DND-41 (cell line): ENCODE measurements around the gene EDAR.

Source experiments
- ATAC-seq: fragments of 200-7000 bp; cut with Tn5 transposase; 3 replicates; pipeline ENCODE4 v1.9.1; 2021; ENCODE audit warnings: low read depth; ENCODE audit not compliant: insufficient read depth
- DNase-seq: peaks from one replicate; pipeline ENCODE4 v3.0.0-alpha.2; 2020
- H2AFZ ChIP-seq: 2 replicates; pipeline ENCODE4 v1.6.0; 2012; ENCODE audit warnings: low read depth, low read length
- H3K27ac ChIP-seq: 2 replicates; pipeline ENCODE4 v1.5.1; 2012; ENCODE audit warnings: low read length, inconsistent platforms
- H3K27me3 ChIP-seq: fragments of 200-600 bp; sonication (generic); 2 replicates; pipeline ENCODE4 v1.6.0; 2012; ENCODE audit warnings: low read length, mild to moderate bottlenecking, inconsistent platforms; ENCODE audit not compliant: insufficient read depth, poor library complexity
- H3K36me3 ChIP-seq: 2 replicates; pipeline ENCODE4 v1.5.1; 2012; ENCODE audit warnings: low read length, inconsistent platforms; ENCODE audit not compliant: insufficient read depth
- H3K4me1 ChIP-seq: 2 replicates; pipeline ENCODE4 v1.5.1; 2012; ENCODE audit warnings: mild to moderate bottlenecking, low read length; ENCODE audit not compliant: insufficient read depth
- H3K4me2 ChIP-seq: 2 replicates; pipeline ENCODE4 v1.6.0; 2012; ENCODE audit warnings: mild to moderate bottlenecking, moderate library complexity, low read length, inconsistent platforms; ENCODE audit not compliant: insufficient read depth
- H3K4me3 ChIP-seq, 2 experiments: fragments of 200-600 bp in 1 of 2; shearing (Covaris generic) in 1 of 2; 2 replicates each; pipeline ENCODE4 v1.5.1; 2012 to 2016; ENCODE audit warnings: inconsistent platforms in 2 of 2, low read length in 2 of 2, mild to moderate bottlenecking in 2 of 2, low read depth in 1 of 2, moderate library complexity in 1 of 2
- H3K79me2 ChIP-seq: 2 replicates; pipeline ENCODE4 v1.6.0; 2012; ENCODE audit warnings: low read length, inconsistent platforms; ENCODE audit not compliant: insufficient read depth
- H3K9ac ChIP-seq: 2 replicates; pipeline ENCODE4 v1.6.0; 2012; ENCODE audit warnings: low read depth, mild to moderate bottlenecking, inconsistent platforms, low read length, moderate library complexity
- H3K9me3 ChIP-seq: 2 replicates; pipeline ENCODE4 v1.5.1; 2012; ENCODE audit warnings: low read length, moderate library complexity, mild to moderate bottlenecking, inconsistent platforms; ENCODE audit not compliant: insufficient read depth, severe bottlenecking
- H4K20me1 ChIP-seq: 2 replicates; pipeline ENCODE4 v1.6.0; 2012; ENCODE audit warnings: low read length; ENCODE audit not compliant: insufficient read depth
- EZH2 ChIP-seq: IDR thresholded peaks from 3 replicates; pipeline ENCODE4 v1.6.1; 2012; ENCODE audit warnings: borderline replicate concordance, low read depth, mild to moderate bottlenecking, moderate library complexity, low read length, inconsistent platforms; ENCODE audit not compliant: severe bottlenecking
- TF ChIP-seq, protein P1 (sequence below): IDR thresholded peaks from 2 replicates; pipeline ENCODE4 v1.5.1; 2012; ENCODE audit warnings: borderline replicate concordance, low read length, moderate library complexity, mild to moderate bottlenecking; ENCODE audit not compliant: poor library complexity, severe bottlenecking; ENCODE audit errors: extremely low read depth

EDAR gene

DNA sequence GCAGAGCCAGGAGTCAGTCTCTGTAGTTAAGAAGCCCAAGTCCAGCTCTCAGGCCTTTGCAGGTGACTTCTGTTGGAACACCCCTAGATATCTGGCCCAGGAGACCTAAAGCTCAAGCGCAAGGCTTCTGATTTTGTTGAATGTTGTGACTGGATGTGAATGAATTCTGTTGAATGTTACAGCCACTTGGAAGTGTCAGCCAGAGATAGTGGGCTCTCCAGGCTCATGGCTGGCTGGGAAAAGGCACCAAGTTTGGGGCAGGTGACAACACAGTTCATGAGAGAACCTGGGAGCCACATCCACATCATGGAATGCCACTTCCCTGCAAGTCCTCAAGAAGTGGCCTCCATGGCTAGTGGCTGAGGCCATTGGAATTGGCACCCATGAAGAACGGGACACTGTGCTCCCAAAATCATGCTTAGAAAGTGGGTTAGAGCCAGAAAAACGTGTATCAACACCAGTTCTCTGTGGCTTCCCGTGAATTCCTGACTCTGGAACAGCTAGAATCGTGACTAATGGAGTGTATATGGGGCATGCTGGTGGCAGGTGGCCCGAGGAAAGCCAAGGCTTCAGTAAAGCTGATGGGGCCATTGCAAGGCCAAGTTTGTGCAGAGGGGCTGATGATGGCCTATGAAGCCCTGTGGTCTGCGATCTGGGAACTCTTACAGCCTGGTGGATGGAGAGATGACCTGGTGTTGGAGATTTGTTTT lies 30.2 kb downstream of the EDAR start:
- DNase-seq (no peak), ATAC-seq (no peak)
- Histone ChIP-seq H2AFZ (no peak overlapping the region), H3K9ac (no peak overlapping the region), H4K20me1 (no peaks in the 10 kb centered on the region), H3K36me3 (no peaks in the 10 kb centered on the region), H3K4me2 (no peak overlapping the region), H3K27ac (no peak overlapping the region), H3K4me3 (no peak overlapping the region), H3K4me1 (no peaks in the 10 kb centered on the region), H3K9me3 (no peaks in the 10 kb centered on the region), H3K79me2 (no peaks in the 10 kb centered on the region), H3K27me3 (no peaks in the 10 kb centered on the region)
- TF ChIP-seq, protein P1, sequence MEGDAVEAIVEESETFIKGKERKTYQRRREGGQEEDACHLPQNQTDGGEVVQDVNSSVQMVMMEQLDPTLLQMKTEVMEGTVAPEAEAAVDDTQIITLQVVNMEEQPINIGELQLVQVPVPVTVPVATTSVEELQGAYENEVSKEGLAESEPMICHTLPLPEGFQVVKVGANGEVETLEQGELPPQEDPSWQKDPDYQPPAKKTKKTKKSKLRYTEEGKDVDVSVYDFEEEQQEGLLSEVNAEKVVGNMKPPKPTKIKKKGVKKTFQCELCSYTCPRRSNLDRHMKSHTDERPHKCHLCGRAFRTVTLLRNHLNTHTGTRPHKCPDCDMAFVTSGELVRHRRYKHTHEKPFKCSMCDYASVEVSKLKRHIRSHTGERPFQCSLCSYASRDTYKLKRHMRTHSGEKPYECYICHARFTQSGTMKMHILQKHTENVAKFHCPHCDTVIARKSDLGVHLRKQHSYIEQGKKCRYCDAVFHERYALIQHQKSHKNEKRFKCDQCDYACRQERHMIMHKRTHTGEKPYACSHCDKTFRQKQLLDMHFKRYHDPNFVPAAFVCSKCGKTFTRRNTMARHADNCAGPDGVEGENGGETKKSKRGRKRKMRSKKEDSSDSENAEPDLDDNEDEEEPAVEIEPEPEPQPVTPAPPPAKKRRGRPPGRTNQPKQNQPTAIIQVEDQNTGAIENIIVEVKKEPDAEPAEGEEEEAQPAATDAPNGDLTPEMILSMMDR = no peak
- no peak for TF ChIP-seq EZH2

DNA sequence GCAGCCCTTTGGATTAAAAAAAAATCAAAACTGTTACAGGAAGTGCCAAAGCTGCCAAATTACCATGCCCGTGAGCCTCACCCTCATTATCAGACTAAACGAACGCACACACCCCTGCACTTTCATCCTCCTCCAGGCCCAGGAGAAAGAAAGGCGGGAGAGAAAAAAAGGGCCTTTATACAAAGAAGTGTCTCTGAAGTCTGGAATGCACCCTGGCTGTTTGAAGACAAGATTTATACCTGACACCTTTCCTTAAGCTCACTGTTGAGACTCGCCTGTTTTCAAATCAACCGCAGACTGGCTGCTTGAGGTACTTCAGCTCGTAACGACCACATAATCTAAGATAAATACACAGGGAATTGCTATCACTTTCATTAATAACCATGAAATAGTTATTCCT lies 31.0 kb downstream of the EDAR start:
- no peak for ATAC-seq
- DNase-seq = no peak
- no peak overlapping the region for H3K27ac ChIP-seq
- H3K9ac ChIP-seq = no peak overlapping the region
- H3K79me2 ChIP-seq = no peaks in the 10 kb centered on the region
- no peaks in the 10 kb centered on the region for H3K9me3 ChIP-seq
- H3K27me3 ChIP-seq = no peaks in the 10 kb centered on the region
- no peaks in the 10 kb centered on the region for H3K36me3 ChIP-seq
- H2AFZ ChIP-seq = no peak overlapping the region
- TF ChIP-seq, protein P1 = no peak
- no peak for TF ChIP-seq EZH2
- H3K4me3 ChIP-seq = no peak overlapping the region
- no peak overlapping the region for H3K4me2 ChIP-seq
- H3K4me1 ChIP-seq = no peaks in the 10 kb centered on the region
- H4K20me1 ChIP-seq = no peaks in the 10 kb centered on the region

DNA sequence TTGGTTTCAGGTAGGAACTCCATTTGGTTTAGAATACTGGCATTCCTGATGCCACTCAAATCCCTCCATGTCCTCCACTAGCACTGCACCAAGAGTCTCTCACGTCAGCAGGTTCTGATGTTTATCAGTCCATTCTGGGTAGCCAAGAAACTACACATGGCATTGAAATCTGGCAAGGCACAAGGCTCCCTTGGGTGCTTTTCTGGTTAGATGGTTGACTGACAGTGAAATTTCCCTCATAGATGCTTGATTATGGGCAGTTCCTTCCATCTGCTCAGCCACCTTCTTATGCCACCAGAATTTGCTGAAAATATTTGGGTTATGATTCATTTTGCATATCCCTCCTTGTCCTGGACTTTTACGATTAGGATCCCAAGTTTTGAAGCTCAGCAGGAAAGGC lies 32.6 kb downstream of the EDAR start:
- no peak overlapping the region for H3K4me2 ChIP-seq
- H3K27me3 ChIP-seq = no peaks in the 10 kb centered on the region
- no peaks in the 10 kb centered on the region for H3K79me2 ChIP-seq
- no peaks in the 10 kb centered on the region for H3K4me1 ChIP-seq
- H3K4me3 ChIP-seq = no peak overlapping the region
- H3K36me3 ChIP-seq = no peaks in the 10 kb centered on the region
- no peak overlapping the region for H2AFZ ChIP-seq
- H3K27ac ChIP-seq = no peak overlapping the region
- no peaks in the 10 kb centered on the region for H4K20me1 ChIP-seq
- DNase-seq (no peak), ATAC-seq (no peak)
- peaks cover 5% of the 10 kb centered on the region for H3K9me3 ChIP-seq
- TF ChIP-seq, protein P1 = no peak
- no peak for TF ChIP-seq EZH2
- H3K9ac ChIP-seq = no peak overlapping the region
